DND-41 (cell line): ENCODE measurements around the gene PCSK2.

Experiments used
- ATAC-seq: fragments of 200-7000 bp; cut with Tn5 transposase; 3 replicates; pipeline ENCODE4 v1.9.1; 2021; ENCODE audit warnings: low read depth; ENCODE audit not compliant: insufficient read depth
- DNase-seq: peaks from one replicate; pipeline ENCODE4 v3.0.0-alpha.2; 2020
- H2AFZ ChIP-seq: 2 replicates; pipeline ENCODE4 v1.6.0; 2012; ENCODE audit warnings: low read depth, low read length
- H3K27ac ChIP-seq: 2 replicates; pipeline ENCODE4 v1.5.1; 2012; ENCODE audit warnings: low read length, inconsistent platforms
- H3K27me3 ChIP-seq: fragments of 200-600 bp; sonication (generic); 2 replicates; pipeline ENCODE4 v1.6.0; 2012; ENCODE audit warnings: low read length, mild to moderate bottlenecking, inconsistent platforms; ENCODE audit not compliant: insufficient read depth, poor library complexity
- H3K36me3 ChIP-seq: 2 replicates; pipeline ENCODE4 v1.5.1; 2012; ENCODE audit warnings: low read length, inconsistent platforms; ENCODE audit not compliant: insufficient read depth
- H3K4me1 ChIP-seq: 2 replicates; pipeline ENCODE4 v1.5.1; 2012; ENCODE audit warnings: mild to moderate bottlenecking, low read length; ENCODE audit not compliant: insufficient read depth
- H3K4me2 ChIP-seq: 2 replicates; pipeline ENCODE4 v1.6.0; 2012; ENCODE audit warnings: mild to moderate bottlenecking, moderate library complexity, low read length, inconsistent platforms; ENCODE audit not compliant: insufficient read depth
- H3K4me3 ChIP-seq, 2 experiments: fragments of 200-600 bp in 1 of 2; shearing (Covaris generic) in 1 of 2; 2 replicates each; pipeline ENCODE4 v1.5.1; 2012 to 2016; ENCODE audit warnings: inconsistent platforms in 2 of 2, low read length in 2 of 2, mild to moderate bottlenecking in 2 of 2, low read depth in 1 of 2, moderate library complexity in 1 of 2
- H3K79me2 ChIP-seq: 2 replicates; pipeline ENCODE4 v1.6.0; 2012; ENCODE audit warnings: low read length, inconsistent platforms; ENCODE audit not compliant: insufficient read depth
- H3K9ac ChIP-seq: 2 replicates; pipeline ENCODE4 v1.6.0; 2012; ENCODE audit warnings: low read depth, mild to moderate bottlenecking, inconsistent platforms, low read length, moderate library complexity
- H3K9me3 ChIP-seq: 2 replicates; pipeline ENCODE4 v1.5.1; 2012; ENCODE audit warnings: low read length, moderate library complexity, mild to moderate bottlenecking, inconsistent platforms; ENCODE audit not compliant: insufficient read depth, severe bottlenecking
- H4K20me1 ChIP-seq: 2 replicates; pipeline ENCODE4 v1.6.0; 2012; ENCODE audit warnings: low read length; ENCODE audit not compliant: insufficient read depth
- EZH2 ChIP-seq: IDR thresholded peaks from 3 replicates; pipeline ENCODE4 v1.6.1; 2012; ENCODE audit warnings: borderline replicate concordance, low read depth, mild to moderate bottlenecking, moderate library complexity, low read length, inconsistent platforms; ENCODE audit not compliant: severe bottlenecking
- TF ChIP-seq, protein P1 (sequence below): IDR thresholded peaks from 2 replicates; pipeline ENCODE4 v1.5.1; 2012; ENCODE audit warnings: borderline replicate concordance, low read length, moderate library complexity, mild to moderate bottlenecking; ENCODE audit not compliant: poor library complexity, severe bottlenecking; ENCODE audit errors: extremely low read depth

Gene PCSK2, protein sequence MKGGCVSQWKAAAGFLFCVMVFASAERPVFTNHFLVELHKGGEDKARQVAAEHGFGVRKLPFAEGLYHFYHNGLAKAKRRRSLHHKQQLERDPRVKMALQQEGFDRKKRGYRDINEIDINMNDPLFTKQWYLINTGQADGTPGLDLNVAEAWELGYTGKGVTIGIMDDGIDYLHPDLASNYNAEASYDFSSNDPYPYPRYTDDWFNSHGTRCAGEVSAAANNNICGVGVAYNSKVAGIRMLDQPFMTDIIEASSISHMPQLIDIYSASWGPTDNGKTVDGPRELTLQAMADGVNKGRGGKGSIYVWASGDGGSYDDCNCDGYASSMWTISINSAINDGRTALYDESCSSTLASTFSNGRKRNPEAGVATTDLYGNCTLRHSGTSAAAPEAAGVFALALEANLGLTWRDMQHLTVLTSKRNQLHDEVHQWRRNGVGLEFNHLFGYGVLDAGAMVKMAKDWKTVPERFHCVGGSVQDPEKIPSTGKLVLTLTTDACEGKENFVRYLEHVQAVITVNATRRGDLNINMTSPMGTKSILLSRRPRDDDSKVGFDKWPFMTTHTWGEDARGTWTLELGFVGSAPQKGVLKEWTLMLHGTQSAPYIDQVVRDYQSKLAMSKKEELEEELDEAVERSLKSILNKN

DNA sequence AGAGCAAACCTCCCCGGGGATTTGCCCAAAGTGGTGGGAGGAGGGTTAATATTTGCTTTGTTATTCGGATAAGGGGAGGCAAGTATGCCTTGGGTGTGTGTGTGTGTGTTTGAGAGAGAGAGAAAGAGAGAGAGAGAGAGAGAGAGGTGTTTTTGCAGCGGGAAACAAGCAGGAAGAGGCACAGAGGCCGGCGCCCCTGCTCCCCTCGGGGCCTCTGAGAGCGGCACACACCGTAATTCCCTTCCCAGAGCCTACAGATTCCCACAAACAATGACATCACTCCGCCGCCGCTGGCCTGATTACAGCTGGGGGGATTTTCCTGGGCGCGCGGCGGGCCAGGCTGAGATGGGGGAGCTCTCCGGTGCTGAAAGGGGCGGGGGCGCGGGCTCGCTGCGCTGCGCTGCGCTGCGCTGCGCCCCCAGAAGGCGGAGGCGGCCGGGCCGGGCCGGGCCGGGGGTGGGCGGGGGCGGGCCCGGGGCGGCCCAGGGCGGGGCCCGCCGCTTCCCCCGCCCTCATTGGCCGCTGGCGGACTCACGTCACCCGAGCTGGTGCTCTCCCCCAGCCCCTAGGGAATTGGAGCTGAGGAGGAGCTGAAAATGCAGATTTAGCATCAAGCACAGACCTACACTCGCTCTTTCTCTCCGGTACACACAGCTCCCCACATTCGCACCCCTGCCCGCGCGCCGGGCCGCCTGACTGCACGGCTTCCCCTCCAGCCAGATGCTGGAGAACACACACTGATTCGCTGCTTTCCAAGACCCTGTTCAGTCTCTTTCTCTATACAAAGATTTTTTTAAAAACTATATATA, at the start of gene PCSK2:
Gene PCSK2, plus strand, starts transcription at position 631 of the 809 bp plus-strand sequence. CDS start 266 bp downstream, outside the sequence.
- no peaks in the 10 kb centered on the region for H3K36me3 ChIP-seq
- no peaks in the 10 kb centered on the region for H4K20me1 ChIP-seq
- H3K27me3 ChIP-seq, result no peaks in the 10 kb centered on the region
- H3K4me2 ChIP-seq, result no peak within 1 kb of the TSS
- H3K4me1 ChIP-seq, result no peaks in the 10 kb centered on the region
- no peak within 1 kb of the TSS for H3K9ac ChIP-seq
- TF ChIP-seq, protein P1, sequence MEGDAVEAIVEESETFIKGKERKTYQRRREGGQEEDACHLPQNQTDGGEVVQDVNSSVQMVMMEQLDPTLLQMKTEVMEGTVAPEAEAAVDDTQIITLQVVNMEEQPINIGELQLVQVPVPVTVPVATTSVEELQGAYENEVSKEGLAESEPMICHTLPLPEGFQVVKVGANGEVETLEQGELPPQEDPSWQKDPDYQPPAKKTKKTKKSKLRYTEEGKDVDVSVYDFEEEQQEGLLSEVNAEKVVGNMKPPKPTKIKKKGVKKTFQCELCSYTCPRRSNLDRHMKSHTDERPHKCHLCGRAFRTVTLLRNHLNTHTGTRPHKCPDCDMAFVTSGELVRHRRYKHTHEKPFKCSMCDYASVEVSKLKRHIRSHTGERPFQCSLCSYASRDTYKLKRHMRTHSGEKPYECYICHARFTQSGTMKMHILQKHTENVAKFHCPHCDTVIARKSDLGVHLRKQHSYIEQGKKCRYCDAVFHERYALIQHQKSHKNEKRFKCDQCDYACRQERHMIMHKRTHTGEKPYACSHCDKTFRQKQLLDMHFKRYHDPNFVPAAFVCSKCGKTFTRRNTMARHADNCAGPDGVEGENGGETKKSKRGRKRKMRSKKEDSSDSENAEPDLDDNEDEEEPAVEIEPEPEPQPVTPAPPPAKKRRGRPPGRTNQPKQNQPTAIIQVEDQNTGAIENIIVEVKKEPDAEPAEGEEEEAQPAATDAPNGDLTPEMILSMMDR, result no peak
- no peak for TF ChIP-seq EZH2
- DNase-seq (no peak), ATAC-seq (no peak)
- no peak within 1 kb of the TSS for H3K27ac ChIP-seq
- H2AFZ ChIP-seq, result no peak within 1 kb of the TSS
- no peaks in the 10 kb centered on the region for H3K9me3 ChIP-seq
- H3K79me2 ChIP-seq, result no peaks in the 10 kb centered on the region
- H3K4me3 ChIP-seq, result no peak within 1 kb of the TSS

DNA sequence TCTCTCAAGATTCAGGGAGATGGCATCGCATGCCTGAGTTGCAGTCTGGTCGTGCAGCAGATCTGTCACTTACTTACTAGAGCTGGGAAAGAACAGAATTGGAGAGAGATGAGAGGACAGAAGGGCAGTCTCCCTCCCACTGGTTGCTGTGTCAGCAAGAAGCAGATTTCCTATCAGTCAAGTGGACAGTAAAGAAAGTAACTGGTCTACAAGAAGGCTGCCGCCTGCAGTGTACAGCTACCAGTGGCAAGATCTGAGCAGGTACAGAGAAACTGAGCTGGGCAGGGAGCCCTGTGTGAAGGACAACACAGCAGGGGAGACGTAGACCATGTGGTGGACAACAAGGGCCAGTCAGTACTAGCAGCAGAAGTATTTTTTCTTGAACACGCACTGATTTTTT, 49.5 kb upstream of the PCSK2 start:
- no peak for ATAC-seq

DNA sequence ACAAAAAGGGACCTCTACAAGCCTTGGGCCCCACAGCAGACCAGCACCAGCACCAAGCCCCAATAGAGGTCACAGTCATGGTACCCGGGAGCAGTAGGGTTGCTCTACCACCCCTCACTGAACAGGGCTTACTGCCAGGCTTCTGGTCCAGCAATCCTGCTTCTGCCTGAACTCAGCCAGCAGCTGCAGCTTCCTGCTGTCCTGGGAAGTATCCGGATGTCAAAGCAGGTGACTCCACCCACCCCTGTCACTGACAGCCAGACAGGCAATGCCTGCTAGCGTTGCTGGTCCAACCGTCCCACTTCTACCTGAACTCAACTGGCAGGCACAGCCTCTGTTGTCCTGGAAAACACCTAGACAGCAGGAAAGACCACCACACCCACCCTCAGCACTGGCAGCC, 47.0 kb upstream of the PCSK2 start:
- H4K20me1 ChIP-seq, result no peaks in the 10 kb centered on the region
- no peak overlapping the region for H3K27ac ChIP-seq
- TF ChIP-seq, protein P1, result no peak
- TF ChIP-seq EZH2, result no peak
- H3K4me3 ChIP-seq, result no peak overlapping the region
- DNase-seq (no peak), ATAC-seq (no peak)
- no peaks in the 10 kb centered on the region for H3K9me3 ChIP-seq
- H3K4me1 ChIP-seq, result no peaks in the 10 kb centered on the region
- H3K36me3 ChIP-seq, result no peaks in the 10 kb centered on the region
- no peak overlapping the region for H3K4me2 ChIP-seq
- no peak overlapping the region for H3K9ac ChIP-seq
- H3K27me3 ChIP-seq, result peaks cover 3% of the 10 kb centered on the region
- no peak overlapping the region for H2AFZ ChIP-seq
- H3K79me2 ChIP-seq, result no peaks in the 10 kb centered on the region

More for the DNA sequence above, 49.5 kb upstream of the PCSK2 start:
- no peak overlapping the region for H3K4me3 ChIP-seq
- H3K79me2 ChIP-seq, result no peaks in the 10 kb centered on the region
- DNase-seq, result no peak
- H2AFZ ChIP-seq, result no peak overlapping the region
- no peak overlapping the region for H3K4me2 ChIP-seq
- H3K27ac ChIP-seq, result no peak overlapping the region
- no peaks in the 10 kb centered on the region for H4K20me1 ChIP-seq
- TF ChIP-seq, protein P1, result no peak
- no peak for TF ChIP-seq EZH2
- H3K9me3 ChIP-seq, result no peaks in the 10 kb centered on the region
- no peaks in the 10 kb centered on the region for H3K36me3 ChIP-seq
- peaks cover 3% of the 10 kb centered on the region for H3K27me3 ChIP-seq
- H3K4me1 ChIP-seq, result no peaks in the 10 kb centered on the region
- H3K9ac ChIP-seq, result no peak overlapping the region
